COLO829 (cell line): ENCODE results near the gene DPEP1.
"Not testable (repeated sequence)": the region's sequence is repeated elsewhere in the genome, so short reads cannot be mapped to it uniquely, and the experiment has no call there.

Experiments
- DNase-seq: peaks from one replicate; pipeline ENCODE4 v3.0.0; 2012; ENCODE audit warnings: low spot score

Gene DPEP1

DNA sequence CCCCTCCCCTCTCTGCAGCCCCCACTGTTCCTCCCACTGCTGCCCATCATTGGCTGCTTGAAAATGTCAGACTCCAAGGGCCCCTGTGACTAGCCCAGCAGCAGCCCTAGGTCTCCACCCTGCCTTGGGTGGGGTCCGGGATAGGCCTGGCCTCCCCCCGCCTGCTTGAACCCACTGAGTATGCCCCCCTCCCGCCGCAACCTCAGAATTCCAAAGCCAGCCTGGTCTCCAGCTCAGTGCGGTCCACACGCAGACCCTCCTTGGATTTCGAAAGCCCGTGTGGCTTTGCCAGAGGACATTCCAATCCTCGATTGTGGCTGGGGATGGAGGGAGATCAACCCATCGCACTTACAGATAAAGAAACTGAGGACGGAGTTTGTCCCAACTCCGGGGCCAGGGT is 6.4 kb downstream of the DPEP1 start:
- DNase-seq = no peak

DNA sequence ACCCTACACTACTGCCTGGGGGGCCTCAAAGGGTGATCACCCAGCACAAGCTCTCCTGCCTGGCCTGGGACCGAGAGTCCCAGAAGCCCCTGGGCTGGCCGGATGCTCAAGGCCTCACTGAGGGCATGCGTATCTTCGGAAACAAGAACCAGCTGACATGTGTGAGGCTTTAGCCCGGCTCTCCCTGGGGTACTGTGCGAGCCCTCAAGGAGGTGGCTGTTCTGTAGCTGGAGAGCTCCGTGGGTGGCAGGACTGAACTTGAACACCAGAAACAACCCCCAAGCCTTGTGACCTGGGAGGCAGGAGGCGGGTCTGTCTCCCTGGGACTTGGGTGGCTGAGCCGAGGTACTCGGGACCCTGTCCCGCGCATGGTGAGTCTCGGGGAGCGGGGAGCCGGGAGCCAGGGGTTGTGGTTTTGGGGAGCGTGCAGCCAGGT is 7.0 kb downstream of the DPEP1 start:
- DNase-seq = no peak

DNA sequence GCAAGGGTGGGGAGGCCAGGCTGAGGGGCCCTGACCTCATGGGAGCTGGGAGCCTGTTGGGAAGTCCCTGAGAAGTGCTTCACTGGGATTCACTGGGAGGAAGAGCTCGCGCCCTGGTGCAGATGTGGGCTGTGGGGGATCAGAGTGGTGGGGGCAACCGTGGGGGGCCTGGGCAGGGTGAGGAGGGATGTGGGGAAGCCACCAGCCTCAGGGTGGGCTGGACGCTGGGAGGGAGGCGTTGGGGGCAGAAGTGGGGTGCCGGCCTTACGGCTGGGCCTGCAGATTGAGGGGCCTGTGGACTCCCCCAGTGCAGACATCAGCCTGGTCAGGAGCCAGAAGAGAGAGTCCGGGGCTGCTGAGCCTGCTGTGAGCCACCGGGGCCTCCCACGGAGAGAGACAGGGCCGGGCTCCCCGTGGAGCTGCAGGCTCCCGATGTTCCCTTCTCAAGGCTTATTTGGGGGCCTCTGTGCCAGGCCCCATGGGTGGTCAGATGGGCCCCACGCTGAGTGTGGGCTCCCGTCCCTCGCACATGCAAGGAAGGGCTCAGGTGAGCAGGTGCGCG is 7.8 kb downstream of the DPEP1 start:
- DNase-seq = no peak

DNA sequence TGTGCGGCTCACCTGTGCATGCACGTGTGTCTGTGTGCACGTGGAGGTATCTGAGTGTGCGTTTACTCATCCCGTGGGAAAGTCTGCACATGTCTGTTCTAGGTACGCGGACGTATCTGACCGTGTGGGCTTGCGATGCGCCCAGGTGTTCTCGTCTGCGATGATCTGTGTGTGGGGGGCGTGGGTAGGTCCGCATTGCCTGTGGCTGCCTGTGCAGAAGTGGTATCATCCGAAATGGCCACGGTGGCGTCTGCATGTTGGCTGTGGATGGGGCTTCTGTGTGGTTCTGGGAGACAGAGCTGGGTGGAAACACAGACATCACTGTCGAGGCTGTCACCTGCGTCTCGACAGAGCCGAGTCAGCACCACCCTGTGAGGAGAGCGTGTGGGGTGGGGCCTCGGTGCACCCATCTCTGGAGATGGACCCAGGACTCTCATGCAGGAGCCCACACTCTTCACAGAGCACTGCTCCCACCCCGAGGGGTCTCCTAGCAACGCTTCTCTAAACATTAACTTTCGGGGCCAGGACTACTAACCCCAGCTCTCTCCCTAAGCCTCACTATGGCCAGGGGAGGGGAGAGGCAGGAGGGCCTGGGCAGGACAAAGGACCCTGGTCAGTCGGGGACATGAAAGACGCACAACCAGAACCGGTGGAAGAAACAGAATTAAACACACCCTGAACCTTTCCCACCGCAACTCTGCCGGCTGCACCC is 8.4 kb downstream of the DPEP1 start:
- no peak for DNase-seq

DNA sequence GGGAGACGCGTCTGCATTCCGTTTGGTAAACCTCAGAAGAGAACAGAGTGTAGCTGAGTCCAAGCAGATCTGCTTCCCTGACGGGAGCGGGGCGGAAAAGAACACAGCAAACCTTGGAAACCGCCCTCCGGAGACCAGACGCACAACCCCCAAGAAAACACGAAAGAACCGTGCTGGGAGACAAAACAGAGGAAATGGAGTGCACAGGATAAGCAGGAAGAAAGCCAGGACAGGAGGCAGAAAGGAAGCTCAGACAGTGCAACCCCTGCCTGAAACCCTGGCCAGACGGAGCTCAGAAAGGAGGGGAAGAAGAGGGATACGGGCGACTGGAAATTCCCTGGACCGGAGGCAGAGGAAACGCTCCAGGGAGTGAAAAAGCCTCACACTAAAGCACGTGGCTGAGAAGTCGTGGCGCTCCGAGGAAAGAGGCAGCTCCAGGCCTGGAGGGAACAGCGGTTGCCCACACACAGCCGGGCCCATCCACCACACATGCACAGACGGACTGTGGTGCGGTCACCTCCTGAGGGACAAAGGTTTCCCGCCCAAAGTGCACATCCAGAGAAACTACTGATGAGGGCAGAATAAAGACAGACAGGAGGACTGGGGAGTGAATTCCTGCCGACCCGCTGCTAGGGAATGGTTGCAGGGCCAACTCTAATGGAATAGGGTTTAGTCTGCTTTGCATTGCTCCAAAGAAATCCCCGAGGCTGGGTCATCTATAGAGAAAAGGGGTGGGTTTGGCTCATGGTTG is 10.2 kb downstream of the DPEP1 start:
- DNase-seq = no peak

DNA sequence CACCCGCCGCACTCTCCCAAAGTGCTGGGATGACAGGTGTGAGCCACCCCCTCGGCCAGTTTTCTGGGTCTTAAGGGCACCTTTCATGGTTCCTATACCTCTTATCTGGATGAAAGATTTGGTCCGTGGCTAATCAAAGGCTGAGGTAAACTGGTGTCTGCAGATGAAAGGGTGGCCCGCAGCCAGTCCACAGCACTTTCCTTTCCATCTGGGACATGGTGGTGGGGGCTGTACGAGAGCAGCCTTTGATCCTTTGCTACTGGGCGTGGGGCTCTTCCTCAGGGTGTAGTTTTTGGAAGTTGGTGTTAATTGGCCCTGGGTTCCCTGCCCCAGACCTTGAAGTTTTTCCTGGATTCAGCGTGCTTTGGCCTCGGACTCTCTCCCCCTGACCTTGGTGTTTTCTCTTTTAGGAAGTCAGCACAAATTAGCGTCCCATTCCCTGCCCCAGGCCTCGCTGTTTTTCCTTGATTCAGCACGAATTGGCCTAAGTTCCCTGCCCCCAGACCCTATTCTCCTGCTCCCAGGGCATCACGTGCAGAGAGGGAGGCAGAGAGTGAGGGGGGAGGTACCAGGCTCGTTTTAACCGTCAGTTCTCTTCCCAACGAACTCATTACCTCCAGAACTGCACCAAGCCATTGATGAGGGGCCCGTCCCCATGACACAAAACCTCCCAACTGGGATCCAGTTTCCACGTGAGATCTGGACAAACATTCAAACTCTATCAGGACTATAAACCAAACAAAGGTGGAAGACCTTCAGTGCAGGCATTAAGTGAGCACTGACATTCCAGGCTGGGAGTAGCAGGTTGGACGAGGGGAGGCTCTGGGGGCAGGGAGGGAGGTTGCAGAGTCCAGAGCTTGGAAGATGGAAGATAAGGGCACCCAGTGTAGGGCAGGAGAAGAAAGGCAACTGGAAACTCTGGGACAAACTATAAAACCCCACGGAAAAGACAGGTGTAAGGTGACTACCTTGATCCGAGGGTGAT is 11.6 kb downstream of the DPEP1 start:
- no peak for DNase-seq

DNA sequence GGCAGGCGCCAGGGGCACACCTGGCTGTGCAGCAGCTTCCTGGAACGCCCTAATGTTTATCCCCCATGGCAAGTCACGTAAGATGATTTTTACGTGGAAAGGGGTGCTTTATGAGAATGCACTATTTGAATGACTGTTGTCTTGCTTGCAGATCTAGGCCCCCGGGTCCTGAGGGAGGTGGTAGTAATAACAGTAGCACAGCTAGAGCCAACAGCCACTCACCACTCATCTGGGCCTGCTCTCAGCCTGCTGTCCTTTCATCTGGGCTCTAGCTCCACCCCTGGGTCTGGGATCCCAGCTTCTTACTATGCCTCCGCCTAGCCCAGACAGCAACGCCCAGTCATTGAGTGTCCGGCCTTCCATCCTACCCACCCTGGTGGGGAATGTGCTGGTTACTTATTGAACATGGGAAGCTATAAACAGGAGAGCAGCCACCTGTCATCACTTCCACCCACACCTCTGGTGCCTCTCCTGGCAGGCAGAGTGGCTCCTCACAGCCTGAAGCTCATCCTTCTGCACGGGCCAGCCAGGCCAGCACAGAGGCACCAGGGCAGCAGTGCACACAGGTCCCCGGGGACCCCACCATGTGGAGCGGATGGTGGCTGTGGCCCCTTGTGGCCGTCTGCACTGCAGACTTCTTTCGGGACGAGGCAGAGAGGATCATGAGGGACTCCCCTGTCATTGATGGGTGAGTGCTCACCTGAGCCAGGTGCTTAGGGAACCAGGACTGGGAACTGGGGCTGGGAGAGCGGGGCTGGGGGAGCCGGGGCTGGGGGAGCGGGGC is 16.6 kb downstream of the DPEP1 start:
- no peak for DNase-seq

DNA sequence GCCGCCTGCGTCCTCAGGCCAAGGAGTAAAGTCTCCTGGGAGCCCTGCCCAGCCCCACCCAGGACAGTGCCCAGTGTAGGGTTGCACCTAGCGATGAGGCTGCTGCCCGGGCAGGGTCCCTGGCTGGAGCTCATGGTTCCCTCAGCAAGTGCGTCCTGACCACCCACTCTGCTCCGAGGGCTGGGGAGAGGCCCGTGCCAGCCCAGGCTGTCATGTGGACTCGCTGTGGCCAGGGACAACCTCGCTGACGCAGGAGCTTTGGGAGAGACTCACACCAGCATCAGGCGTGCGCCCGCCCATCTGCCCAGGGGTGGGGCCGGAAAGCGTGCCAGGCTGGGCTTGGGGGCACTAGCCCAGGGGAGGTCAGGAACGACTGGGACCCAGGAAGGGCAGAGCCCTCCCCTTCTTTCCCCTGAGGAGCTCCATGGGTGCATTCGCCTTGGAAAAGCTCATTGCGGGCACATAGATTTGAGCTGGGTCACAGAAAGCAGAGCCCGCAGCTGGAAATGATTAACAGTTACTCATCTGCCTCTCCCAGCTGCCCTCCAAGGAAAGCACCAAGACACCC is 19.7 kb downstream of the DPEP1 start:
- no peak for DNase-seq

DNA sequence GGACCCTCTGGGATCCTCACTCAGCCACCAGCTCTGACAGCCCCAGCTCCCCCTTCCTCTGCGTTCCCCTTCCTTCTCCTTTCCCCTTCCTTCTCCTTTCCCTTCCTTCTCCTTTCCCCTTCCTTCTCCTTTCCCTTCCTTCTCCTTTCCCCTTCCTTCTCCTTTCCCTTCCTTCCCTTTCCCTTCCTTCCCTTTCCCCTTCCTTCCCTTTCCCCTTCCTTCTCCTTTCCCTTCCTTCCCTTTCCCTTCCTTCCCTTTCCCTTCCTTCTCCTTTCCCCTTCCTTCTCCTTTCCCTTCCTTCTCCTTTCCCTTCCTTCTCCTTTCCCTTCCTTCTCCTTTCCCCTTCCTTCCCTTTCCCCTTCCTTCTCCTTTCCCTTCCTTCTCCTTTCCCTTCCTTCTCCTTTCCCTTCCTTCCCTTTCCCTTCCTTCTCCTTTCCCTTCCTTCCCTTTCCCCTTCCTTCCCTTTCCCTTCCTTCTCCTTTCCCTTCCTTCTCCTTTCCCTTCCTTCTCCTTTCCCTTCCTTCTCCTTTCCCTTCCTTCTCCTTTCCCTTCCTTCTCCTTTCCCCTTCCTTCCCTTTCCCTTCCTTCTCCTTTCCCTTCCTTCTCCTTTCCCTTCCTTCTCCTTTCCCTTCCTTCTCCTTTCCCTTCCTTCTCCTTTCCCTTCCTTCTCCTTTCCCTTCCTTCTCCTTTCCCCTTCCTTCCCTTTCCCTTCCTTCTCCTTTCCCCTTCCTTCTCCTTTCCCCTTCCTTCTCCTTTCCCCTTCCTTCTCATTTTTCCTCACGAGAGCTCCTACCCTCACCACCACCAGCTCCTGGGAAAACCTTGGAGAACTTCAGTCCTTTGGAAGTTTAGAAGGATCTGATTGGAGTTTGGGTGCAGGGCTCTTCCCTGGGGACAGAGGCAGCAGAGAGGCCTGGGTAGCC is 21.3 kb downstream of the DPEP1 start:
- DNase-seq = not testable (repeated sequence)

DNA sequence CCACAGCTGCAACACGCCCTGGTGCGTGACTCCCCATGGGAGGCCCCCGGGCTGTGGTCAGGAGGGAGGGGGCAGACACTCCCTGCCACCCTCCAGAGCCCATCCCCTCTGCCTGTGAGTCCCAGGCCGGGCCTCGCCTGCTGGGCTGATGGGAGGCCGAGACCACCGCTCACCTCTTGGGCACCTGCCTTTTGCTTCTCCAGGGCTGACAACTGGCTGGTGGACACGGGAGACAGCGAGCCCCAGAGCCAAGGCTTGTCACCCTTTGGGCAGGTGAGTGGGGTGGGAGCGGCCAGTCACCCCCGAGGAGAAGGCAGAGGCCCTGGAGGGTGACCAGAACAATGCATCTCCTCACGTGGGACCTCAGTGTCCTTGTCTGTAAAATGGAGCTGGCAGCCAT is 23.2 kb downstream of the DPEP1 start:
- DNase-seq = no peak

DNA sequence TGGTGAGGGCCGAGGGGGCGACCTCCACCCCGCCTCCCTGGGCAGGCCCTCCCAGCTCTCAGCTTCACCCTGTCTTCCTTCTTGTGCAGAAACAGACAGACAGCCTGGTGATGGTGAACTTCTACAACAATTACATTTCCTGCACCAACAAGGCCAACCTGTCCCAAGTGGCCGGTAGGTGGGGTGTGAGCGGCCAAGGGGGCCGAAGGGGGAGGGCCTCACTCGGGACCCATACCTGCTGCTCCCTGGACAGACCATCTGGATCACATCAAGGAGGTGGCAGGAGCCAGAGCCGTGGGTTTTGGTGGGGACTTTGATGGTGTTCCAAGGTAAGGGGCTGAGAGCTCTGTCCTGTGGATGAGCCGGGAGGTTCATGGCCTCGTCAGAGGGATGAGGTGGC is 23.9 kb downstream of the DPEP1 start:
- no peak for DNase-seq

DNA sequence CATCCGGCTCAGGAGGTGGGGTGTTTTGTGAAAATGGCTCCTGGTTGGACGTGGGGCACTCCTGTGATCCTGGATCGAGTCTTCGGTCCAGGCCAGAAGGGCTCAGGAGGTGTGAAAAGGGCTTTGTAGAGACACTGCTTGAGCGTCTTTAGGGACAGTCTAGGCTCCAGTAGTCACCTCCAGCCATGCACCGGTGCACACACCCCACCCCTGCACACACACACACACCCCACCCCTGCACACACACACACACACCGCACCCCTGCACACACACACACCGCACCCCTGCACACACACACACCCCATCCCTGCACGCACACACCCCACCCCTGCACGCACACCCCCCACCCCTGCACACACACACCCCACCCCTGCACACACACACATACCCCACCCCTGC is 25.0 kb downstream of the DPEP1 start:
- no peak for DNase-seq

DNA sequence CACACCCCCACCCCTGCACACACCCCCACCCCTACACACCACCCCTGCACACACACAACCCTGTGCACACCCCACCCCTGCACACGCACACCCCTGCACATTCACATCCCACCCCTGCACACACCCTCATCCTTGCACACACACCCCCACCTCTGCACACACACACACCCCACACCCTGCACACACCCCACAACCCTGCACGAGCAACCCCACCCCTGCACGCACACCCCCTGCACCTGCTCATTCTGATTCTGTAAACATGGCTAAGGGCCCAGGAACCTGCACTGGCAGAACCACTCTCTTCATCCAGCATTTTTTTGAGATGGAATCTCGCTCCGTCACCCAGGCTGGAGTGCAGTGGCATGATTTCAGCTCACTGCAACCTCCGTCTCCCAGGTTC is 25.9 kb downstream of the DPEP1 start:
- DNase-seq = no peak

DNA sequence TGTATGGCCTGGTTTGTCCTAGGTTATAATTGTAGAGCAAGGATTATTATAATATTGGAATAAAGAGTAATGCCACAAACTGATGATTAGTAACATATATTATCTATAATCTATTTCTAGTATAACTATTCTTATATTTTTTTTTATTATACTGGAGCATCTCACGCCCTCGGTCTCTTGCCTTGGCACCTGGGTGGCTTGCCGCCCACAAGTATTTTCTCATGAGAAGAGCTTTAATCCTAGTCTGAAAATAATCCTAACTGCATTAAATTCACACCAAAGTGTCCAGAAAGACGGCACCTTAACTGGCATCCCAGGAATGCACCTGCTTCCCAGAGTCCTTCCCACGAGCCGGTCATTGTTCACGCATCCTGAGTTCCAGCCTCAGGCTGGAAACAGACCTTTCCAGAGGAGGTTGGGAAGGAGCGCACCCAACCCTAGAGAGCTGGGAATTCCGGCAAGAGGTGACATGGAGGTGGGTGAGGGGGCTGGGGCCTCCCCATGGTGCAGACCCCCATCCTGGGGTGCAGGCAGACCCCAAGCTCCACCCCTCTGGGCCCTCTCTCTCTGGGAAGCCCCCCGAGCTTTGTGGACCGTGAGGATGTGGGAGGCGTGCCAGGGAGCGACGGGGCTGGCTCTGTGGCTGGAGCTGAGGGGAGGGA is 28.1 kb downstream of the DPEP1 start:
- DNase-seq = no peak

DNA sequence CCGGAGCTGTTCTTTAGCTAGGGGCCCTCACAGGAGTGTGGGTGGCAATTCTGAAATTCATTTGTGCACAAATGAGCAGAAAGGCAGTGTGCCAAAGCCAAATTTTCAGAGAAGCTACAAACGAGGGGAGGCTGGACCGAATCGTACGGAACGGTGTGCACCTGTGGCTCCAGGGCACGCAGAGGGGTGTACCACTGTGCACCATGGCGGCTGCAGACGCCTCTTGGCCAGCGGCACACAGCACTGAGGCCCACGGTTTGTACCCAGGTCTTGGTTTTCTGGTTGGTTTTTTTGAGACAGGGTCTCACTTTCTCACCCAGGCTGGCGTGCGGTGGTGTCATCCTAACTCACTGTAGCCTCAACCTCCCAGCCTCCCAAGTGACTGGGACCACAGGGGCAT is 29.1 kb downstream of the DPEP1 start:
- DNase-seq = no peak

DNA sequence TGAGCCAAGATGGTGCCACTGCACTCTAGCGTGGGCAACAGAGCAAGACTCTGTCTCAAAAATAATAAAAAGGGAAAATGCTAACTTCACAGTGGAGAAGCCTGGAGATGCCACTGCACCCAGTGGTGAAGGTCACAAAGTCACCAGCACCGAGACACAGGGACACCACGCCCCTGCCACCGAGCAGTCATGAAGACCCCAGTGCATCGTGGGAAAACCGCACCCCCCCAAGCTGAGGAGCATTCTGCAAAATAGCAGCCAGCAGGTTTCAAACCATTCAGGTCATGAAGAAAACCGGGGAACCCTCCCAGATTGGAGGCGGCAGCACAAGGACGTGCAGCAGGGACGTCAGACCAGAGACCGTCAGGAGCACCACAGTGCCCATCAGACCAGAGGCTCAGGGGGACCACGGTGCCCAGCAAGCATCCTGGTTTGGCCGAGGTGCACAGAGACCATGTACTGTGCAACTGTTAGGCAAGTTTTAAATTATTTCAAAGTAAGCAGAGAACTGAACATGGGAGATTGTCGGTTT is 30.4 kb downstream of the DPEP1 start:
- no peak for DNase-seq

DNA sequence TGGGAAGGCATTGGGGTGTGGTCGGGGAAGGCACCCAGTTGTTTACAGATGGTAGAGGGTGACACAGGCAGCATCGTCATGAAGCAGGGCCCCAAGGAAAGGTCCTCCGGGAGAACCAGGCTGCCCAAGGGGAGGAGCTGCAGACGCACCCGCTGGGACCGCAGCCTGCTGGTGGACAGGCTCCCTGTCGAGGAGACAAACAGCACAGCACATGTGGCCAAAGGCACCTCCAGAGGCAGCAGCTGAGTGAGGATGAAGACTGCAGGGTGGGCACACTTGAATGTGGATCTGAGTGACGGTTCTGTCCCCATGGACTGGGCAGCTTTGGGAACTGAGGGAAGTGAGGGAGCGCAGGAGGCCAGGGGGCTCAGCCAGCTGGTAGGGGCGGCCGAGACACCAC is 31.7 kb downstream of the DPEP1 start:
- DNase-seq = no peak

DNA sequence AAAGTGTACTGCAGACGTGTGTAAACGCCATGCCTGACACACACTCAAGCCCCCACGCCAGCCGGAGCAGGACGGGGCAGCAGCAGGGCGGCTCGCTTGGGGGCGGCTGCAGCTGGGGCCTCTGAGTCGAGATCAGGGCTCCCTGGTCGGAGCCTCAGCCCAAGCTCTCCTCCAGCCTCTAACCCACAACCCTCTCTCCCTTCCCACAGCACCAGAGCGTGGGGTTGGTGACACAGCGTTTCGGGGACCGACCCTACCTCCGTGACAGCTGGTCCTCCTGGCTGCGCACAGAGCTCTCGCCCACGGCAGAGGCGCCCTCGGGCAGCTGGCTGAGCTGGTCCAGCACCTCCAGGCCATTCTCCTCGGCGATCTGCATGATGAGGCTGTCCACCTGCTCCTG is 32.8 kb downstream of the DPEP1 start:
- no peak for DNase-seq

DNA sequence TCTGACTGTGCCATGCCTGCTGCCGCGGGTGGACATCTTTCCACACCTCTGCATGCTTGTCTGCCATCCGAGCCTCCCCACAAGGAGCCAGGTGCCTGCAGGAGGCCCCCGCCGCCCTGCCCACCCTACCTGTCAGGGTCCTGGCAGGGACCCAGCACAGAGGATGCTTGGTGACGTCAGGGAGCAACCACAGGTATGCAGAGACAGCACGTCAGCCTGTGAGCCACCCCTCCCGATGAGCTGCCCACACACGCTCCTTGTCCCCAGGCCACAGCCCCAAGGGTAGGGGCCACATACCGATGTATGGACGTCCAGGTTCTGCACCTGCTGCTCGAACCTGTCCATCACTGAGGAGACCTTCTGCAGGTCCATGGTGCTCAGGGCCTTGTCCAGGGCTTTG is 33.5 kb downstream of the DPEP1 start:
- DNase-seq = no peak
